PC-3 (cell line): ENCODE measurements around the gene ENDOV. TPM values are rescaled to one million over a fixed set of nuclear protein-coding genes. Genes with fewer than 3 reads are reported as not detected.

Experiments used
- ATAC-seq: fragments of 200-7000 bp; cut with Tn5 transposase; 2 replicates; pipeline ENCODE4 v1.9.1; 2020; ENCODE audit warnings: mild to moderate bottlenecking, moderate library complexity
- BruUV-seq: library from RNA; stranded (reverse); fragments of 400-500 nt; replicated peaks from 2 replicates; lab custom pipeline; 2021; lab: Mats Ljungman, UMichigan
- CTCF ChIA-PET: fragments of 300-600 bp; sonication (Branson Sonifier 250); formaldehyde crosslinking; loops from one replicate; lab custom pipeline; 2022; ENCODE audit warnings: antibody characterized with exemption; lab: Charles Lee
- POLR2A ChIA-PET: fragments of 300-600 bp; sonication (Branson Sonifier 250); formaldehyde crosslinking; loops from one replicate; lab custom pipeline; 2022; ENCODE audit warnings: antibody characterized with exemption; ENCODE audit not compliant: unreplicated experiment; lab: Charles Lee
- DNase-seq: peaks from one replicate; pipeline ENCODE4 v3.0.0-alpha.2; 2015
- H2AFZ ChIP-seq: fragments of 300-600 bp; sonication (generic); 2 replicates; pipeline ENCODE4 v1.6.0; 2016; ENCODE audit warnings: antibody characterized with exemption, low read length
- H3F3A ChIP-seq: fragments of 300-600 bp; sonication (generic); one replicate; pipeline ENCODE4 v1.6.0; 2017; ENCODE audit warnings: antibody characterized with exemption, low read length, control low read depth, mild to moderate bottlenecking; ENCODE audit not compliant: unreplicated experiment
- H3K27ac ChIP-seq: fragments of 300-600 bp; sonication (generic); 2 replicates; pipeline ENCODE4 v1.5.1; 2016; ENCODE audit warnings: mild to moderate bottlenecking, low read length
- H3K27me3 ChIP-seq: fragments of 300-600 bp; sonication (generic); 2 replicates; pipeline ENCODE4 v1.6.1; 2016; ENCODE audit warnings: low read length, mixed read lengths
- H3K36me3 ChIP-seq: fragments of 300-600 bp; sonication (generic); 2 replicates; pipeline ENCODE4 v1.6.1; 2016; ENCODE audit warnings: low read depth, mixed run types, low read length, mixed read lengths
- H3K4me1 ChIP-seq: fragments of 300-600 bp; sonication (generic); 2 replicates; pipeline ENCODE4 v1.5.1; 2016; ENCODE audit warnings: low read length; ENCODE audit not compliant: insufficient read depth
- H3K4me2 ChIP-seq: fragments of 300-600 bp; sonication (generic); 2 replicates; pipeline ENCODE4 v1.6.0; 2016; ENCODE audit warnings: low read length
- H3K4me3 ChIP-seq: fragments of 300-600 bp; sonication (generic); 2 replicates; pipeline ENCODE4 v1.5.1; 2016; ENCODE audit warnings: mild to moderate bottlenecking, low read length, mixed read lengths
- H3K79me2 ChIP-seq: fragments of 300-600 bp; sonication (generic); 2 replicates; pipeline ENCODE4 v1.6.1; 2017; ENCODE audit warnings: low read length, mixed read lengths
- H3K9ac ChIP-seq: fragments of 300-600 bp; sonication (generic); 2 replicates; pipeline ENCODE4 v1.6.0; 2016; ENCODE audit warnings: mild to moderate bottlenecking, low read length
- H3K9me2 ChIP-seq: fragments of 300-600 bp; sonication (generic); replicated peaks from 2 replicates; pipeline ENCODE4 v1.6.1; 2016; ENCODE audit warnings: mixed run types, low read length, mixed read lengths
- H3K9me3 ChIP-seq: fragments of 300-600 bp; sonication (generic); 2 replicates; pipeline ENCODE4 v1.6.1; 2016; ENCODE audit warnings: low read length, mixed read lengths
- H4K20me1 ChIP-seq: fragments of 300-600 bp; sonication (generic); 2 replicates; pipeline ENCODE4 v1.6.1; 2016; ENCODE audit warnings: low read length, mixed read lengths
- EZH2 ChIP-seq: fragments of 300-600 bp; sonication (generic); IDR thresholded peaks from one replicate; pipeline ENCODE4 v1.6.1; 2017; ENCODE audit warnings: antibody characterized with exemption, mild to moderate bottlenecking, low read length; ENCODE audit not compliant: unreplicated experiment
- EZH2phosphoT487 ChIP-seq: fragments of 300-600 bp; sonication (generic); IDR thresholded peaks from 2 replicates; pipeline ENCODE4 v1.6.1; 2018; ENCODE audit warnings: mild to moderate bottlenecking, antibody characterized with exemption, low read length, borderline replicate concordance
- intact Hi-C: fragments of 100-400 bp; cut with micrococcal nuclease; formaldehyde crosslinking; loops from 2 replicates; pipeline ENCODE4 v1.9.0; 2023
- total RNA-seq: library from RNA; depleted of rRNA; stranded (reverse); fragments of >200 nt; gene quantifications from 2 replicates; pipeline ENCODE4 v1.2.3, GENCODE V29; 2014
- TF ChIP-seq, protein P1 (sequence below): fragments of 300-600 bp; sonication (generic); conservative IDR thresholded peaks from 2 replicates; pipeline ENCODE4 v1.5.1; 2017; ENCODE audit warnings: antibody characterized with exemption, low read depth, mild to moderate bottlenecking, low read length

ENDOV gene
- total RNA-seq, 1 experiment from 2014 or later, result 57.9 TPM

GRCh38 chr17:80476877-80477646, 62.1 kb downstream of the ENDOV start:
- Histone ChIP-seq H3K27me3 (peaks cover 42% of the 10 kb centered on the region), H3K36me3 (no peaks in the 10 kb centered on the region), H3K4me2 (peak overlapping the region; percentile 74), H3K4me1 (peaks cover 23% of the 10 kb centered on the region), H3K9me2 (no peaks in the 10 kb centered on the region), H3K9ac (no peak overlapping the region), H3K79me2 (no peaks in the 10 kb centered on the region), H3F3A (no peaks in the 10 kb centered on the region), H2AFZ (peak overlapping the region; percentile 55), H4K20me1 (no peaks in the 10 kb centered on the region), H3K4me3 (peak overlapping the region; percentile 49), H3K27ac (no peak overlapping the region), H3K9me3 (no peaks in the 10 kb centered on the region)
- intact Hi-C loops, result no loop called here
- ATAC-seq, result no peak
- POLR2A ChIA-PET, result interaction anchor here (0.7 kb wide), 1 partner anchor 23 kb away, joined by 12 read pairs; no protein-coding TSS in a partner anchor
- DNase-seq, result no peak
- TF ChIP-seq, protein P1, sequence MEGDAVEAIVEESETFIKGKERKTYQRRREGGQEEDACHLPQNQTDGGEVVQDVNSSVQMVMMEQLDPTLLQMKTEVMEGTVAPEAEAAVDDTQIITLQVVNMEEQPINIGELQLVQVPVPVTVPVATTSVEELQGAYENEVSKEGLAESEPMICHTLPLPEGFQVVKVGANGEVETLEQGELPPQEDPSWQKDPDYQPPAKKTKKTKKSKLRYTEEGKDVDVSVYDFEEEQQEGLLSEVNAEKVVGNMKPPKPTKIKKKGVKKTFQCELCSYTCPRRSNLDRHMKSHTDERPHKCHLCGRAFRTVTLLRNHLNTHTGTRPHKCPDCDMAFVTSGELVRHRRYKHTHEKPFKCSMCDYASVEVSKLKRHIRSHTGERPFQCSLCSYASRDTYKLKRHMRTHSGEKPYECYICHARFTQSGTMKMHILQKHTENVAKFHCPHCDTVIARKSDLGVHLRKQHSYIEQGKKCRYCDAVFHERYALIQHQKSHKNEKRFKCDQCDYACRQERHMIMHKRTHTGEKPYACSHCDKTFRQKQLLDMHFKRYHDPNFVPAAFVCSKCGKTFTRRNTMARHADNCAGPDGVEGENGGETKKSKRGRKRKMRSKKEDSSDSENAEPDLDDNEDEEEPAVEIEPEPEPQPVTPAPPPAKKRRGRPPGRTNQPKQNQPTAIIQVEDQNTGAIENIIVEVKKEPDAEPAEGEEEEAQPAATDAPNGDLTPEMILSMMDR, result no peak
- peak; percentile 84 for TF ChIP-seq EZH2phosphoT487
- TF ChIP-seq EZH2, result peak; percentile 92
- no TSS peak for BruUV-seq
- CTCF ChIA-PET, result no interaction called here

- intact Hi-C loops, result no loop called here
- POLR2A ChIA-PET, result no interaction called here
- TF ChIP-seq, protein P1, result no peak
- no peak for TF ChIP-seq EZH2phosphoT487
- no peak for TF ChIP-seq EZH2
These were observed 62.9 kb downstream of the ENDOV start for GRCh38 chr17:80477647-80478478.

More at GRCh38 chr17:80477647-80478478, 62.9 kb downstream of the ENDOV start:
- Histone ChIP-seq H3K79me2 (no peaks in the 10 kb centered on the region), H3K27ac (no peak overlapping the region), H3K9me2 (no peaks in the 10 kb centered on the region), H2AFZ (peak overlapping the region; percentile 55; the same call in 1 of the 2 replicates), H3K36me3 (no peaks in the 10 kb centered on the region), H3K4me2 (peak overlapping the region; percentile 74), H3K9ac (no peak overlapping the region), H3K27me3 (peaks cover 42% of the 10 kb centered on the region), H4K20me1 (no peaks in the 10 kb centered on the region), H3K9me3 (no peaks in the 10 kb centered on the region), H3K4me3 (peak overlapping the region; percentile 49), H3K4me1 (peaks cover 28% of the 10 kb centered on the region), H3F3A (no peaks in the 10 kb centered on the region)
- no TSS peak for BruUV-seq
- no peak for DNase-seq
- CTCF ChIA-PET, result interaction anchor here (0.5 kb wide), 1 partner anchor 51 kb away, joined by 5 read pairs; no protein-coding TSS in a partner anchor
- no peak for ATAC-seq
